ENCODE measurements around the gene INPP5B. TPM values are rescaled to one million over a fixed set of nuclear protein-coding genes. Genes with fewer than 3 reads are reported as not detected.

INPP5B gene
- total and polyA plus RNA-seq, 10 of the 15 experiments (the other 5 are each of a cell fraction or from before 2014, with no cell fraction given): 10.9 to 54.4 (median 26.9) TPM

- TF ChIP-seq BACH1 (IDR thresholded peaks at IDR 0.05; ENCODE audit: borderline replicate concordance) (no peak), RB1 (IDR thresholded peaks at IDR 0.05; ENCODE audit: borderline replicate concordance) (no peak), NR2C1 (IDR thresholded peaks at IDR 0.05) (no peak), REST (IDR thresholded peaks at IDR 0.05; ENCODE audit: low read depth, low read length) (no peak), SREBF2 (IDR thresholded peaks at IDR 0.05; ENCODE audit: low read length) (no peak), EGR1 (IDR thresholded peaks at IDR 0.05; ENCODE audit: borderline replicate concordance in 1 of 2, low read depth in 2 of 2, low read length in 2 of 2) (no peak), WRNIP1 (IDR thresholded peaks at IDR 0.05; ENCODE audit: borderline replicate concordance, low read depth, low read length) (no peak), SMAD5 (IDR thresholded peaks at IDR 0.05; ENCODE audit: low read depth) (no peak), NFIC (IDR thresholded peaks at IDR 0.05; ENCODE audit: low read depth, low read length) (no peak), HDAC6 (IDR thresholded peaks at IDR 0.05; ENCODE audit: unreplicated experiment) (no peak), EED (IDR thresholded peaks at IDR 0.05; ENCODE audit: low read depth) (no peak), GATAD2B (conservative IDR thresholded peaks at IDR 0.05; ENCODE audit: low read depth) (no peak), POLR2A (IDR thresholded peaks at IDR 0.05; ENCODE audit: low read depth, low read length) (no peak)
- TF ChIP-seq, protein P1, sequence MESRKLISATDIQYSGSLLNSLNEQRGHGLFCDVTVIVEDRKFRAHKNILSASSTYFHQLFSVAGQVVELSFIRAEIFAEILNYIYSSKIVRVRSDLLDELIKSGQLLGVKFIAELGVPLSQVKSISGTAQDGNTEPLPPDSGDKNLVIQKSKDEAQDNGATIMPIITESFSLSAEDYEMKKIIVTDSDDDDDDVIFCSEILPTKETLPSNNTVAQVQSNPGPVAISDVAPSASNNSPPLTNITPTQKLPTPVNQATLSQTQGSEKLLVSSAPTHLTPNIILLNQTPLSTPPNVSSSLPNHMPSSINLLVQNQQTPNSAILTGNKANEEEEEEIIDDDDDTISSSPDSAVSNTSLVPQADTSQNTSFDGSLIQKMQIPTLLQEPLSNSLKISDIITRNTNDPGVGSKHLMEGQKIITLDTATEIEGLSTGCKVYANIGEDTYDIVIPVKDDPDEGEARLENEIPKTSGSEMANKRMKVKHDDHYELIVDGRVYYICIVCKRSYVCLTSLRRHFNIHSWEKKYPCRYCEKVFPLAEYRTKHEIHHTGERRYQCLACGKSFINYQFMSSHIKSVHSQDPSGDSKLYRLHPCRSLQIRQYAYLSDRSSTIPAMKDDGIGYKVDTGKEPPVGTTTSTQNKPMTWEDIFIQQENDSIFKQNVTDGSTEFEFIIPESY (IDR thresholded peaks at IDR 0.05): no peak
- no peak overlapping the region for H3K9ac ChIP-seq (ENCODE audit: control insufficient read depth, insufficient read depth, low read length)
- H3K9me3 ChIP-seq (replicated peaks; ENCODE audit: control insufficient read depth, insufficient read depth, low read length): no peaks in the 10 kb centered on the region
- no TSS peak for BruUV-seq (replicated peaks)
- H3K4me2 ChIP-seq (ENCODE audit: control insufficient read depth, insufficient read depth): no peak overlapping the region
- ChIA-PET CTCF (interaction anchor here (4.2 kb wide), 1 partner anchor 45 kb away, joined by 9 read pairs; the partner anchor contains the start of gene MTF1), POLR2A (no interaction called here), RAD21 (ENCODE audit: unreplicated experiment) (no interaction called here), SMC1A (ENCODE audit: uncharacterized antibody, unreplicated experiment) (no interaction called here)
- no peaks in the 10 kb centered on the region for H3K27me3 ChIP-seq (replicated peaks in 1 of 2; ENCODE audit: control insufficient read depth in 2 of 2, insufficient read depth in 2 of 2, low read length in 1 of 2)
- intact Hi-C loops (cut with micrococcal nuclease; ENCODE audit: unreplicated experiment) (no loop called here), in situ Hi-C loops (cut with MboI) (no loop called here)
- H3K36me3 ChIP-seq (ENCODE audit: control insufficient read depth in 2 of 2, insufficient read depth in 2 of 2, low read length in 1 of 2): peaks cover 13 to 16% of the 10 kb centered on the region in 2 experiments
- ATAC-seq (no peak), FAIRE-seq (no peak), DNase-seq (ENCODE audit: low read depth, low spot score) (no peak)
- no peaks in the 10 kb centered on the region for H4K20me1 ChIP-seq (ENCODE audit: control insufficient read depth, insufficient read depth)
- 92% methylated on average over 7 of the region's 7 CpGs for WGBS (ENCODE audit: insufficient coverage, insufficient replicate concordance, low lambda C conversion rate, missing lambda C conversion rate)
- no peak overlapping the region for H2AFZ ChIP-seq (ENCODE audit: control insufficient read depth, low read depth, low read length)
- peaks cover 3% of the 10 kb centered on the region; the same call in 1 of the 2 replicates for H3K4me1 ChIP-seq (ENCODE audit: control insufficient read depth, insufficient read depth, low read length)
- no peak overlapping the region for H3K27ac ChIP-seq (ENCODE audit: control insufficient read depth, insufficient read depth)
- H3K79me2 ChIP-seq (ENCODE audit: control insufficient read depth, insufficient read depth, low read length): no peaks in the 10 kb centered on the region
- H3K4me3 ChIP-seq: no peak overlapping the region
These were observed 132.6 kb downstream of the INPP5B start for GRCh38 chr1:37814252-37814651.
